ENCODE measurements around the gene FUT1.
"Not testable (repeated sequence)": the region's sequence is repeated elsewhere in the genome, so short reads cannot be mapped to it uniquely, and the experiment has no call there.

Gene FUT1

GRCh38 chr19:48752496-48753365, at the start of gene FUT1:
Gene FUT1, minus strand, starts transcription at chr19:48752641. Its CDS starts 1,360 bp downstream, at chr19:48751281.
- DNase-seq (ENCODE audit: low read depth): no peak

DNA sequence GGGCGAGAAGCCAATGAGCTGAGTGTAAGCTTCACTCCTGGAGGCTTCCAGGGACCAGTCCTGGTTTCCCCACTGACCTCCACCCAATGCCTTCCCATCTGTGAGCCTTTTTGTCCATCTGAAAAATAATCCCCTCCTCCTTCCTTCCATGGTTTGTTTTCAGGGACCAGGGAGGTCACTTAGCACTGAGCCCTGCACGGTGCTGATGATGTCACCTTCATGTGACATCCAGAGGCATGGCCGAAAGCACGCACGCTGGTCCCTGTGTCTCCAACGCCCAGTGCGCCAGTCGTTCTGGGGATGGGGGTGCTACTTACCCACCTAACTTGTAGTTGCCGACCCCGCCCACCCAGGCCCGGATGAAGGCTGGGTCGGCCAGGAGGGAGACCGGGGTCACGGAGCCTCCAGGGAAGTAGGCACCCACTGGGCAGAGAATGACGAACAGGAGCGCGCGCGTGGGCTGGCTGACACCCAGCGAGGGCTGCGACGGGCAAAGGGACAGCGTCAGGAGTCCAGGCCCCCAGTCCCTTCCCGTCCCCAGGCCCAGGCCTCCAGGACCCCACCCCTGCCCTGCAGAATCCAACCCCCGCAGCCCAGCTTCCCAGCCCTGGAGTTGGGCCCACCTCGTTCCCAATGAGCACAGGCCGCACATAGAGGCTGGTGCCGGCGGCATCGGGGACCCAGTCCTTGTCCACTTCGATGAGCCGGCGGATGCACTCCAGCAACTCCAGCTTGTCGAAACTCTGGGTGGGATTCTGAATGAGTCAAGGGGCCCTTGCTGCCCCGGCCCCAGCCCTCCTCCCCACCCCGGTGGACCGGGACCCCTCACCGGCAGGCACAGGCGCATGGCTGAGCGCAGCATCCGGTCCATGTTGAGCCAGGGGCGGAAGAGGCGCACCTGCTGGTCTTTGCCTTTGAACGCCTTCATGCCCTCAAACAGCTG, 47.2 kb upstream of the FUT1 start:
- DNase-seq (ENCODE audit: low read depth): no peak

GRCh38 chr19:48798937-48799336, 46.5 kb upstream of the FUT1 start:
- no peak for DNase-seq (ENCODE audit: low read depth)

GRCh38 chr19:48797103-48797502, 44.7 kb upstream of the FUT1 start:
- DNase-seq (ENCODE audit: low read depth): no peak

GRCh38 chr19:48796298-48797083, 44.0 kb upstream of the FUT1 start:
- no peak for DNase-seq (ENCODE audit: low read depth)

GRCh38 chr19:48795685-48796070, 43.2 kb upstream of the FUT1 start:
- no peak for DNase-seq (ENCODE audit: low read depth)

GRCh38 chr19:48795055-48795684, 42.7 kb upstream of the FUT1 start:
- peak; percentile 88 for DNase-seq (ENCODE audit: low read depth)

GRCh38 chr19:48794291-48794690, 41.9 kb upstream of the FUT1 start:
- no peak for DNase-seq (ENCODE audit: low read depth)

GRCh38 chr19:48793271-48793670, 40.8 kb upstream of the FUT1 start:
- no peak for DNase-seq (ENCODE audit: low read depth)

DNA sequence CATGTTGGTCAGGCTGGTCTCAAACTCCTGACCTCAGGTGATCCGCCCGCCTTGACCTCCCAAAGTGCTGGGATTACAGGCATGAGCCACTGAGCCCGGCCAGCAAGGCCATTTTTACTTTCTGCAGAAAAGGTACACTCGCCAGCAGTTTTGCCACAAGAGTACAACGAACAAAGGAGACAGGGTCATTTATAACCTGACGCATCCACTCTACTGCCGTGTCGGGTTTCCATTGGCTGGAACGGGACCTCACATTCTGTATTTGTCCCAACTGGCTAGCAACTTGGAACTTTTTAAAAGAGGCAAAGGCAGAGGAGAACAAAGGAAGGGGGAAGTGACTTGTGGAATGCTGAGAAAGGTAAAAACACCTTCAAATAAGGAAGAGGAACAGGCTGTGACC, 34.9 kb upstream of the FUT1 start:
- DNase-seq (ENCODE audit: low read depth): not testable (repeated sequence)

- not testable (repeated sequence) for DNase-seq (ENCODE audit: low read depth)
Observed at GRCh38 chr19:48786422-48786821, 34.0 kb upstream of the FUT1 start.

DNA sequence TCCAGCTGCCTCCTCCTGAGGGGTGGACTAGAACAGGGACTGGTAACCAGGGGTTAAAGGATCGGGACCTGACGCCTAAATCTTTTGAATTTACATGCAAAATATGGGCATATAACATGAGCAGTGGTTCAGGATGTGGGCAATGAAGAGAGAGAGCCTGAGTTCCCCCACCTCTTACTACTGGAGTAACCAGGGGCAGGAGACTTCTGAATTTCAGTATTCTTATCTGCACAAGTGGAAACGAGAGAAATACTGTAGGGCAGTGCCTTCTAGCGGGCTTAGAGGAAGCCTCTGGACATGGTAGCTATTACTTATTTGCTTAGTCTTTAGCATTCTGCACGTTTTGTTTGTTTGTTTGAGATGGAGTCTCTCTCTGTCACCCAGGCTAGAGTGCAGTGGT, 32.1 kb upstream of the FUT1 start:
- DNase-seq (ENCODE audit: low read depth): no peak

DNA sequence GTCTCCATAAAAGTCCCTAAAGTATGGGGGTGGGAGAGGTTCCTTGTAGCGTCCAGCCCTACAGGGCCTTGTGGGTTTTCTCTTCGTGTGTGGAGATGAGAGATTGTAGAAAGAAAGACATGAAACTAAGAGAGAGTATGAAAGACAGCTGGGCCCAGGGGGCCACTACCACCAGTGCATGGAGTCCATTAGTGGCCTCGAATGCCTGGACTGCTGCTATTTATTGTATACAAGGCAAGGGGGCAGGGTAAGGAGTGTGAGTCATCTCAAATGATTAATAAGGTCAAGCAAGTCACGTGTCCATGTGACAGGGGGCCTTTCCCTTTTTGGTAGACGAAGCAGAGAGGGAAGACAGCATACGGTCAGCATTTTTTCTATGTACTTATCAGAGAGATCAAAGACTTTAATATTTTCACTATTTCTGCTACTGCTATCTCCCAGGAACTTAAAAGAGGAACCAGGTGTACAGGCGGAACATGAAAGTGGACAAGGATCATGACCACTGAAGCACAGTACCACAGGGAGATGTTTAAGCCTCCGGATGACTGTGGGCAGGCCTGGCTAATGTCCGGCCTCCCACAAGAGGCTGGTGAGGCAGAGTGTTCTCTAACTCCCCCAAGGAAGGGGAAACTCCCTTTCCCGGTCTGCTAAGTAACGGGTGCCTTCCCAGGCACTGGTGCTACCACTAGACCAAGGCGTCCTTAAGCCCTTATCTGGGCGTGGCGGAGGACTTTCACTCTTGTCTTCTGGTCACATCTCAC, 28.4 kb upstream of the FUT1 start:
- DNase-seq (ENCODE audit: low read depth): no peak

- DNase-seq (ENCODE audit: low read depth): no peak
Observed at GRCh38 chr19:48779636-48780035, 27.2 kb upstream of the FUT1 start.

GRCh38 chr19:48777720-48778119, 25.3 kb upstream of the FUT1 start:
- DNase-seq (ENCODE audit: low read depth): no peak

DNA sequence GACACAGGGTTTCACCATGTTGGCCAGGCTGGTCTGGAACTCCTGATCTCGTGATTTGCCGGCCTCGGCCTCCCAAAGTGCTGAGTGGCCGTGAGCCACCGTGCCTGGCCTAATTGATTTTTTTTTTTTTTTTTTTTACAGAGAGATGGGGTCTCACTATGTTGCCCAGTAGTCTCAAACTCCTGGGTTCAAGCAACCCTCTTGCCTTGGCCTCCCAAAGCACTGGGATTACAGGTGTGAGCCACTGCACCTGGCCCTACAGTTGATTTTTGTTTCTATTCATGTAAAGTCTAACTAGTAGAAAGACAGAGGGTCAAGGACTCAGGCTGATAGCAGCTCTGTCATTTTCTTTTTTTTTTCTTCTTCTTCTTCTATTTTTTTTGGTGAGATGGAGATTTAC, 24.7 kb upstream of the FUT1 start:
- no peak for DNase-seq (ENCODE audit: low read depth)

DNA sequence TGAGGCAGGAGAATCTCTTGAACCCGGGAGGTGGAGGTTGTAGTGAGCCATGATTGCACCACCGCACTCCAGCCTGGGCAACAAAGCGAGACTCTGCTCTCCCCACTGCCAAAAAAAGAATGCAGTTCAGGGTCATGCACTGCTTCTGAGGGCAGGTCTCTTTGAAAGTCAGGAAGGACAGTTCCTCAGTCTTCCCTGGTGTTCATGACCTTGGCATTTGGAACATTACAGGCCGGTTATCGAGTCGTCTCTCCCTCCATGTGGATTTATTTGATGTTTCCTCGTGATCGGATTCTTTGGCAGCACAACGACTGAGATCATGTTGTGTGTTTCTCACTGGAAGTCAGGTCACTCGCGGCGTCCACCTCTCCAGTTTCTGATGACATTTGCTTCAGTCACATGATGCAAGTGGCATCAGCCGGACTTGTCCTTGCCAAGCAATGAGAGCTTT, 20.1 kb upstream of the FUT1 start:
- no peak for DNase-seq (ENCODE audit: low read depth)

- DNase-seq (ENCODE audit: low read depth): no peak
Observed at GRCh38 chr19:48770734-48771472, 18.5 kb upstream of the FUT1 start.

- peak; percentile 90 for DNase-seq (ENCODE audit: low read depth)
Observed at GRCh38 chr19:48770266-48770665, 17.8 kb upstream of the FUT1 start.
